ENCODE results near the gene CNTNAP5.

DNA sequence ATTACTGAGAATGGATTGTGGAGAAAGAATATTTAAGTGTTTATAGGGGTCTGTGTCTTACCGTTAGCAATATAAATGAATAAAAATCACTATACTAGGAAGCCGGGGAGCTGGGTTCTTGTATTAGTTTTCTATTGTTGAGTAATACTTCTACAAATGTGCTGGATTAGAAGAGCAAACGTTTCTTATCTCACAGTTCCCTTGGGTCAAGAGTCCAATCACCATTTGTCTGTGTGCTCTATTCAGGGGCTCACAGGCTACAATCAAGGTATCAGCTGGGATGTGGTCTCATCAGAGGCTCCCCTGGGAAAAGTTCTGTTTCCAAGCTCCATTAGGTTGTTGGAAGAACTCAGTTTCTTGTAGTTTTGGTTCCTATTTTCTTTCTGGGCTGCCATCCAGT lies 790.9 kb downstream of the CNTNAP5 start:
- TF ChIP-seq, protein P1, sequence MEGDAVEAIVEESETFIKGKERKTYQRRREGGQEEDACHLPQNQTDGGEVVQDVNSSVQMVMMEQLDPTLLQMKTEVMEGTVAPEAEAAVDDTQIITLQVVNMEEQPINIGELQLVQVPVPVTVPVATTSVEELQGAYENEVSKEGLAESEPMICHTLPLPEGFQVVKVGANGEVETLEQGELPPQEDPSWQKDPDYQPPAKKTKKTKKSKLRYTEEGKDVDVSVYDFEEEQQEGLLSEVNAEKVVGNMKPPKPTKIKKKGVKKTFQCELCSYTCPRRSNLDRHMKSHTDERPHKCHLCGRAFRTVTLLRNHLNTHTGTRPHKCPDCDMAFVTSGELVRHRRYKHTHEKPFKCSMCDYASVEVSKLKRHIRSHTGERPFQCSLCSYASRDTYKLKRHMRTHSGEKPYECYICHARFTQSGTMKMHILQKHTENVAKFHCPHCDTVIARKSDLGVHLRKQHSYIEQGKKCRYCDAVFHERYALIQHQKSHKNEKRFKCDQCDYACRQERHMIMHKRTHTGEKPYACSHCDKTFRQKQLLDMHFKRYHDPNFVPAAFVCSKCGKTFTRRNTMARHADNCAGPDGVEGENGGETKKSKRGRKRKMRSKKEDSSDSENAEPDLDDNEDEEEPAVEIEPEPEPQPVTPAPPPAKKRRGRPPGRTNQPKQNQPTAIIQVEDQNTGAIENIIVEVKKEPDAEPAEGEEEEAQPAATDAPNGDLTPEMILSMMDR (IDR thresholded peaks at IDR 0.05), result no peak
- no peak for TF ChIP-seq EZH2 (IDR thresholded peaks at IDR 0.05)
